ENCODE data around the gene LRRC1.
A peak's percentile ranks its signal among the peaks of the same experiment; 100 is the strongest.

LRRC1 gene

GRCh38 chr6:53874964-53875363, 80.2 kb downstream of the LRRC1 start:
- H3K9me3 ChIP-seq: no peaks in the 10 kb centered on the region; the same call in 1 of the 2 replicates
- H3K4me1 ChIP-seq: peaks cover 59% of the 10 kb centered on the region
- H3K4me3 ChIP-seq: no peak overlapping the region
- in situ Hi-C loops (cut with MboI; ENCODE audit: low sequenced_read_pairs): no loop called here
- peak in 1 of 2 experiments; percentile 83 for DNase-seq (ENCODE audit: low spot score in 2 of 2)
- H3K27me3 ChIP-seq (ENCODE audit: low read depth): no peaks in the 10 kb centered on the region
- H3K36me3 ChIP-seq (replicated peaks): peaks cover 3% of the 10 kb centered on the region; the same call in 1 of the 2 replicates

- in situ Hi-C loops (cut with MboI; ENCODE audit: low sequenced_read_pairs): no loop called here
- Histone ChIP-seq H3K36me3 (replicated peaks) (peaks cover 5% of the 10 kb centered on the region; the same call in 1 of the 2 replicates), H3K4me3 (no peak overlapping the region), H3K4me1 (peaks cover 52% of the 10 kb centered on the region), H3K9me3 (no peaks in the 10 kb centered on the region; the same call in 1 of the 2 replicates), H3K27me3 (ENCODE audit: low read depth) (no peaks in the 10 kb centered on the region)
- DNase-seq (ENCODE audit: low spot score in 2 of 2): peak; percentile 68 to 71
Measured at GRCh38 chr6:53877151-53877550, 82.3 kb downstream of the LRRC1 start.

GRCh38 chr6:53878808-53879207, 84.0 kb downstream of the LRRC1 start:
- no peaks in the 10 kb centered on the region for H3K27me3 ChIP-seq (ENCODE audit: low read depth)
- H3K36me3 ChIP-seq (replicated peaks): peaks cover 10% of the 10 kb centered on the region
- in situ Hi-C loops (cut with MboI; ENCODE audit: low sequenced_read_pairs): no loop called here
- no peak overlapping the region for H3K4me3 ChIP-seq
- no peak for DNase-seq (ENCODE audit: low spot score in 2 of 2)
- H3K9me3 ChIP-seq: no peaks in the 10 kb centered on the region; the same call in 1 of the 2 replicates
- peaks cover 57% of the 10 kb centered on the region for H3K4me1 ChIP-seq

- in situ Hi-C loops (cut with MboI; ENCODE audit: low sequenced_read_pairs): no loop called here
- DNase-seq (ENCODE audit: low spot score in 2 of 2): no peak
Measured at GRCh38 chr6:53879608-53880007, 84.8 kb downstream of the LRRC1 start.

GRCh38 chr6:53887316-53887715, 92.5 kb downstream of the LRRC1 start:
- no peak overlapping the region for H3K4me3 ChIP-seq
- peaks cover 5% of the 10 kb centered on the region for H3K36me3 ChIP-seq (replicated peaks)
- in situ Hi-C loops (cut with MboI; ENCODE audit: low sequenced_read_pairs): no loop called here
- no peak for DNase-seq (ENCODE audit: low spot score in 2 of 2)
- no peaks in the 10 kb centered on the region for H3K9me3 ChIP-seq
- H3K4me1 ChIP-seq: peaks cover 28% of the 10 kb centered on the region
- no peaks in the 10 kb centered on the region for H3K27me3 ChIP-seq (ENCODE audit: low read depth)

More at GRCh38 chr6:53879608-53880007, 84.8 kb downstream of the LRRC1 start:
- Histone ChIP-seq H3K27me3 (ENCODE audit: low read depth) (no peaks in the 10 kb centered on the region), H3K9me3 (no peaks in the 10 kb centered on the region; the same call in 1 of the 2 replicates), H3K36me3 (replicated peaks) (peaks cover 10% of the 10 kb centered on the region), H3K4me1 (peaks cover 49% of the 10 kb centered on the region), H3K4me3 (no peak overlapping the region)

- Histone ChIP-seq H3K4me1 (peaks cover 25% of the 10 kb centered on the region), H3K4me3 (no peak overlapping the region), H3K9me3 (no peaks in the 10 kb centered on the region), H3K36me3 (replicated peaks) (no peaks in the 10 kb centered on the region), H3K27me3 (ENCODE audit: low read depth) (no peaks in the 10 kb centered on the region)
- DNase-seq (ENCODE audit: low spot score in 2 of 2): peak in 1 of 2 experiments; percentile 69
- in situ Hi-C loops (cut with MboI; ENCODE audit: low sequenced_read_pairs): no loop called here
Measured at GRCh38 chr6:53888931-53889330, 94.1 kb downstream of the LRRC1 start.

GRCh38 chr6:53889365-53889764, 94.6 kb downstream of the LRRC1 start:
- no peak overlapping the region for H3K4me3 ChIP-seq
- DNase-seq (ENCODE audit: low spot score in 2 of 2): no peak
- no peaks in the 10 kb centered on the region for H3K36me3 ChIP-seq (replicated peaks)
- H3K4me1 ChIP-seq: peaks cover 30% of the 10 kb centered on the region
- in situ Hi-C loops (cut with MboI; ENCODE audit: low sequenced_read_pairs): no loop called here
- H3K27me3 ChIP-seq (ENCODE audit: low read depth): no peaks in the 10 kb centered on the region
- no peaks in the 10 kb centered on the region for H3K9me3 ChIP-seq

- Histone ChIP-seq H3K4me3 (no peak overlapping the region), H3K27me3 (ENCODE audit: low read depth) (no peaks in the 10 kb centered on the region), H3K4me1 (peaks cover 50% of the 10 kb centered on the region), H3K9me3 (no peaks in the 10 kb centered on the region), H3K36me3 (replicated peaks) (peaks cover 6% of the 10 kb centered on the region)
- in situ Hi-C loops (cut with MboI; ENCODE audit: low sequenced_read_pairs): no loop called here
- DNase-seq (ENCODE audit: low spot score in 2 of 2): no peak
Measured at GRCh38 chr6:53892707-53893106, 97.9 kb downstream of the LRRC1 start.

GRCh38 chr6:53894091-53894490, 99.3 kb downstream of the LRRC1 start:
- H3K27me3 ChIP-seq (ENCODE audit: low read depth): no peaks in the 10 kb centered on the region
- DNase-seq (ENCODE audit: low spot score in 2 of 2): peak in 1 of 2 experiments; percentile 47
- no peak overlapping the region for H3K4me3 ChIP-seq
- in situ Hi-C loops (cut with MboI; ENCODE audit: low sequenced_read_pairs): no loop called here
- peaks cover 12% of the 10 kb centered on the region for H3K36me3 ChIP-seq (replicated peaks)
- H3K4me1 ChIP-seq: peaks cover 37% of the 10 kb centered on the region
- H3K9me3 ChIP-seq: no peaks in the 10 kb centered on the region

- Histone ChIP-seq H3K9me3 (no peaks in the 10 kb centered on the region), H3K36me3 (replicated peaks) (peaks cover 17% of the 10 kb centered on the region), H3K4me3 (no peak overlapping the region), H3K27me3 (ENCODE audit: low read depth) (no peaks in the 10 kb centered on the region), H3K4me1 (peaks cover 32% of the 10 kb centered on the region)
- peak in 1 of 2 experiments; percentile 60 for DNase-seq (ENCODE audit: low spot score in 2 of 2)
- in situ Hi-C loops (cut with MboI; ENCODE audit: low sequenced_read_pairs): no loop called here
Measured at GRCh38 chr6:53896196-53896595, 101.4 kb downstream of the LRRC1 start.

- peaks cover 32% of the 10 kb centered on the region for H3K4me1 ChIP-seq
- DNase-seq (ENCODE audit: low spot score in 2 of 2): no peak
- in situ Hi-C loops (cut with MboI; ENCODE audit: low sequenced_read_pairs): no loop called here
- H3K36me3 ChIP-seq (replicated peaks): peaks cover 23% of the 10 kb centered on the region
- H3K4me3 ChIP-seq: no peak overlapping the region
- H3K9me3 ChIP-seq: no peaks in the 10 kb centered on the region
- H3K27me3 ChIP-seq (ENCODE audit: low read depth): no peaks in the 10 kb centered on the region
Measured at GRCh38 chr6:53898026-53898795, 103.4 kb downstream of the LRRC1 start.

- in situ Hi-C loops (cut with MboI; ENCODE audit: low sequenced_read_pairs): no loop called here
- Histone ChIP-seq H3K4me3 (no peak overlapping the region), H3K36me3 (replicated peaks) (peaks cover 31% of the 10 kb centered on the region), H3K27me3 (ENCODE audit: low read depth) (no peaks in the 10 kb centered on the region), H3K4me1 (peaks cover 22% of the 10 kb centered on the region), H3K9me3 (no peaks in the 10 kb centered on the region)
- no peak for DNase-seq (ENCODE audit: low spot score in 2 of 2)
Measured at GRCh38 chr6:53899512-53899911, 104.7 kb downstream of the LRRC1 start.

GRCh38 chr6:53903357-53903756, 108.6 kb downstream of the LRRC1 start:
- Histone ChIP-seq H3K27me3 (ENCODE audit: low read depth) (no peaks in the 10 kb centered on the region), H3K4me1 (0 out of 2 replicates have a peak, but pooled peaks cover 2% of the 10 kb centered on the region), H3K9me3 (no peaks in the 10 kb centered on the region), H3K36me3 (replicated peaks) (peaks cover 32% of the 10 kb centered on the region), H3K4me3 (no peak overlapping the region)
- DNase-seq (ENCODE audit: low spot score in 2 of 2): no peak
- in situ Hi-C loops (cut with MboI; ENCODE audit: low sequenced_read_pairs): no loop called here

- DNase-seq (ENCODE audit: low spot score in 2 of 2): no peak
- peaks cover 31% of the 10 kb centered on the region for H3K36me3 ChIP-seq (replicated peaks)
- in situ Hi-C loops (cut with MboI; ENCODE audit: low sequenced_read_pairs): no loop called here
- peaks cover 14% of the 10 kb centered on the region for H3K4me1 ChIP-seq
- no peak overlapping the region for H3K4me3 ChIP-seq
- H3K9me3 ChIP-seq: no peaks in the 10 kb centered on the region
- no peaks in the 10 kb centered on the region for H3K27me3 ChIP-seq (ENCODE audit: low read depth)
Measured at GRCh38 chr6:53906103-53906502, 111.3 kb downstream of the LRRC1 start.

All from HAP-1 (cell line).